BLaER1 (cell line): Measurements from ENCODE around the gene RGS12.

ENCODE experiments used
- H3K27ac ChIP-seq: shearing (Covaris generic); formaldehyde crosslinking; 2 replicates; pipeline ENCODE4 v1.8.1; 2022
- H3K27me3 ChIP-seq: shearing (Covaris generic); formaldehyde crosslinking; 2 replicates; pipeline ENCODE4 v1.8.1; 2022
- H3K36me3 ChIP-seq: shearing (Covaris generic); formaldehyde crosslinking; 2 replicates; pipeline ENCODE4 v1.8.1; 2022
- H3K4me1 ChIP-seq: shearing (Covaris generic); formaldehyde crosslinking; 2 replicates; pipeline ENCODE4 v1.8.1; 2022
- H3K4me2 ChIP-seq: shearing (Covaris generic); formaldehyde crosslinking; 2 replicates; pipeline ENCODE4 v1.8.1; 2022
- H3K4me3 ChIP-seq: shearing (Covaris generic); formaldehyde crosslinking; 2 replicates; pipeline ENCODE4 v1.8.1; 2022
- H3K9ac ChIP-seq: shearing (Covaris generic); formaldehyde crosslinking; 2 replicates; pipeline ENCODE4 v1.8.1; 2022
- H3K9me3 ChIP-seq: shearing (Covaris generic); formaldehyde crosslinking; 2 replicates; pipeline ENCODE4 v1.8.1; 2022
- H4K20me1 ChIP-seq: shearing (Covaris generic); formaldehyde crosslinking; 2 replicates; pipeline ENCODE4 v1.8.1; 2022
- Cebpa-rat ChIP-seq: shearing (Covaris generic); IDR thresholded peaks from 2 replicates; pipeline ENCODE4 v1.8.1; 2022

RGS12 gene, protein sequence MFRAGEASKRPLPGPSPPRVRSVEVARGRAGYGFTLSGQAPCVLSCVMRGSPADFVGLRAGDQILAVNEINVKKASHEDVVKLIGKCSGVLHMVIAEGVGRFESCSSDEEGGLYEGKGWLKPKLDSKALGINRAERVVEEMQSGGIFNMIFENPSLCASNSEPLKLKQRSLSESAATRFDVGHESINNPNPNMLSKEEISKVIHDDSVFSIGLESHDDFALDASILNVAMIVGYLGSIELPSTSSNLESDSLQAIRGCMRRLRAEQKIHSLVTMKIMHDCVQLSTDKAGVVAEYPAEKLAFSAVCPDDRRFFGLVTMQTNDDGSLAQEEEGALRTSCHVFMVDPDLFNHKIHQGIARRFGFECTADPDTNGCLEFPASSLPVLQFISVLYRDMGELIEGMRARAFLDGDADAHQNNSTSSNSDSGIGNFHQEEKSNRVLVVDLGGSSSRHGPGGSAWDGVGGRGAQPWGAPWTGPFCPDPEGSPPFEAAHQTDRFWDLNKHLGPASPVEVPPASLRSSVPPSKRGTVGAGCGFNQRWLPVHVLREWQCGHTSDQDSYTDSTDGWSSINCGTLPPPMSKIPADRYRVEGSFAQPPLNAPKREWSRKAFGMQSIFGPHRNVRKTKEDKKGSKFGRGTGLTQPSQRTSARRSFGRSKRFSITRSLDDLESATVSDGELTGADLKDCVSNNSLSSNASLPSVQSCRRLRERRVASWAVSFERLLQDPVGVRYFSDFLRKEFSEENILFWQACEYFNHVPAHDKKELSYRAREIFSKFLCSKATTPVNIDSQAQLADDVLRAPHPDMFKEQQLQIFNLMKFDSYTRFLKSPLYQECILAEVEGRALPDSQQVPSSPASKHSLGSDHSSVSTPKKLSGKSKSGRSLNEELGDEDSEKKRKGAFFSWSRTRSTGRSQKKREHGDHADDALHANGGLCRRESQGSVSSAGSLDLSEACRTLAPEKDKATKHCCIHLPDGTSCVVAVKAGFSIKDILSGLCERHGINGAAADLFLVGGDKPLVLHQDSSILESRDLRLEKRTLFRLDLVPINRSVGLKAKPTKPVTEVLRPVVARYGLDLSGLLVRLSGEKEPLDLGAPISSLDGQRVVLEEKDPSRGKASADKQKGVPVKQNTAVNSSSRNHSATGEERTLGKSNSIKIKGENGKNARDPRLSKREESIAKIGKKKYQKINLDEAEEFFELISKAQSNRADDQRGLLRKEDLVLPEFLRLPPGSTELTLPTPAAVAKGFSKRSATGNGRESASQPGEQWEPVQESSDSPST (N-terminal part only)

DNA sequence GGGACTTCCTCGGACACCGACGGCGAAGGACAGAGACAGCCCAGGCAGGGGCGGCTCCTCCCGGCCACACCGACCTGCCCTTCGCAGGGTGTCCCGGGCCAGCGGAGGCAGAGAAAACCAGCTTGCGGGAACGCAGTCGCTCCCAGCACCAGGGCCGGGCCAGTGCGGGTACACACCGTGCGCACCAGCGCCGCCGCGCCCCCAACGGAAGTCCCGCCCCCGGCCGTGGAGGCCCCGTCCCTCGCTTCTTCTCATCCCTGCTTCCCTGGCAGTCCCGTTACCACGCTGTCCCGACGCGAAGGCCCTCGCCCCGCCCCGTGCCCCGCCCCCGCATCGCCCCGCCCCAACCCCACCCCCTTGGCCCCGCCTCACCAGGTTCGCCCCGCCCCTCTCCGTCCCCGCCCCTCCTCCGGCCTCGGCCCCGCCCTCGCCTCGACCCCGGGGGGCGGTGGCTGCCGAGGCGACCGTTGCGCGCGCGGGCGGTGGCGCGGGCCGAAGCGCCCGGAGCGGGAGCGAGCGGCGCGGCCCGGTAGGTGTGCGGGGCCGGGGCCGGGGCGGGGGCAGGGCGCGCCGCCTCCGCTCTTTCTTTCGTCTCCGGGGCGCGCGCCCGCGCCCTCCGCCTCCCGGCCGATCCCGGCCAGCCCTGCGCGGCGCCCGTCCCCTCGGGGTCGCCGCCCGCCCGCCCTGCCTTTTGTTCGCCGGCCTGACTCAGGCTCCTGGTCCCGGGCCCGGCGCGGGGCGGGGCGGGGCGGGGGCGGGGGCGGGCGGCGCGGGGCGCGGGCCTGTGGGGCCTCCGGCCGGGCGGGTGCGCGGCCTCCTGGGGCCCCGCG, at the start of gene RGS12:
Gene RGS12, plus strand, starts transcription at position 451 of the 830 bp plus-strand sequence. CDS start 23,150 bp downstream, outside the sequence.
- Histone ChIP-seq H3K36me3 (peaks cover 21% of the 10 kb centered on the region), H3K9ac (peak within 1 kb of the TSS; percentile 99), H3K4me2 (peak within 1 kb of the TSS; percentile 98), H3K4me3 (peak within 1 kb of the TSS; percentile 96), H3K9me3 (peaks cover 20% of the 10 kb centered on the region), H3K27ac (peak within 1 kb of the TSS; percentile 99), H4K20me1 (peaks cover 54% of the 10 kb centered on the region), H3K4me1 (peaks cover 86% of the 10 kb centered on the region), H3K27me3 (no peaks in the 10 kb centered on the region)
- no peak for TF ChIP-seq Cebpa-rat

DNA sequence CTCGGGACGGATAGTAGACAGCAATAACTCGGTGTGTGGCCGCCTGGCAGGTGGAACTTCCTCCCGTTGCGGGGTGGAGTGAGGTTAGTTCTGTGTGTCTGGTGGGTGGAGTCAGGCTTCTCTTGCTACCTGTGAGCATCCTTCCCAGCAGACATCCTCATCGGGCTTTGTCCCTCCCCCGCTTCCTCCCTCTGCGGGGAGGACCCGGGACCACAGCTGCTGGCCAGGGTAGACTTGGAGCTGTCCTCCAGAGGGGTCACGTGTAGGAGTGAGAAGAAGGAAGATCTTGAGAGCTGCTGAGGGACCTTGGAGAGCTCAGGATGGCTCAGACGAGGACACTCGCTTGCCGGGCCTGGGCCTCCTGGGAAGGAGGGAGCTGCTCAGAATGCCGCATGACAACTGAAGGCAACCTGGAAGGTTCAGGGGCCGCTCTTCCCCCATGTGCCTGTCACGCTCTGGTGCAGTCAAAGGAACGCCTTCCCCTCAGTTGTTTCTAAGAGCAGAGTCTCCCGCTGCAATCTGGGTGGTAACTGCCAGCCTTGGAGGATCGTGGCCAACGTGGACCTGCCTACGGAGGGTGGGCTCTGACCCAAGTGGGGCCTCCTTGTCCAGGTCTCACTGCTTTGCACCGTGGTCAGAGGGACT, 49.6 kb upstream of the RGS12 start:
- Histone ChIP-seq H4K20me1 (peaks cover 11% of the 10 kb centered on the region; the same call in 1 of the 2 replicates), H3K36me3 (0 out of 2 replicates have a peak, but pooled peaks cover 28% of the 10 kb centered on the region), H3K9me3 (no peaks in the 10 kb centered on the region), H3K9ac (peak overlapping the region; percentile 6; the same call in 1 of the 2 replicates), H3K4me2 (peak overlapping the region; percentile 78), H3K27me3 (no peaks in the 10 kb centered on the region), H3K4me1 (peaks cover 91% of the 10 kb centered on the region), H3K27ac (peak overlapping the region; percentile 50), H3K4me3 (no peak overlapping the region)
- TF ChIP-seq Cebpa-rat: no peak

DNA sequence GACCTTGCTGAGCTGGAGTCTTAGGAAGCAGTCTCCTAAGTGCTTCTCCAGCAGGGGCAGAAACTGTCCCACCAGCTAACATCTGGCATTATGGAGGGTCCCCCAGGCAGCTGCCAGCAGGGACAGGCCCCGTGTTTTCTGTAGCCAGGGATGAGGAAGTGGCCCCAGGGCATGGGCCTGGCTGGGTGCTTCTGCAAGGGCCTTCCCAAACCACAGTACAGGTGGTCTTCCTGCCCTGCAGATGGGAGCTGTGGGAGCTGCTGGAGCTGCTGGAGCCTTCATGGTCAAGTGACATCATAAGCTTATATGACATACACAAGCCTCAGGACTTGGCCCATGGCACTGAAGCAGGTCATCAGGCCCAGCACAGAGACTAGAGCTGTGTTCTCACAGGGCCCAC, 48.8 kb upstream of the RGS12 start:
- H3K36me3 ChIP-seq: 0 out of 2 replicates have a peak, but pooled peaks cover 28% of the 10 kb centered on the region
- no peaks in the 10 kb centered on the region for H3K27me3 ChIP-seq
- H3K4me2 ChIP-seq: peak overlapping the region; percentile 78
- no peaks in the 10 kb centered on the region for H3K9me3 ChIP-seq
- TF ChIP-seq Cebpa-rat: no peak
- peaks cover 90% of the 10 kb centered on the region for H3K4me1 ChIP-seq
- H3K4me3 ChIP-seq: 0 out of 2 replicates have a peak overlapping the region, but pooled peaks have one; percentile 3
- H3K9ac ChIP-seq: peak overlapping the region; percentile 6; the same call in 1 of the 2 replicates
- peaks cover 11% of the 10 kb centered on the region; the same call in 1 of the 2 replicates for H4K20me1 ChIP-seq
- peak overlapping the region; percentile 50 for H3K27ac ChIP-seq

DNA sequence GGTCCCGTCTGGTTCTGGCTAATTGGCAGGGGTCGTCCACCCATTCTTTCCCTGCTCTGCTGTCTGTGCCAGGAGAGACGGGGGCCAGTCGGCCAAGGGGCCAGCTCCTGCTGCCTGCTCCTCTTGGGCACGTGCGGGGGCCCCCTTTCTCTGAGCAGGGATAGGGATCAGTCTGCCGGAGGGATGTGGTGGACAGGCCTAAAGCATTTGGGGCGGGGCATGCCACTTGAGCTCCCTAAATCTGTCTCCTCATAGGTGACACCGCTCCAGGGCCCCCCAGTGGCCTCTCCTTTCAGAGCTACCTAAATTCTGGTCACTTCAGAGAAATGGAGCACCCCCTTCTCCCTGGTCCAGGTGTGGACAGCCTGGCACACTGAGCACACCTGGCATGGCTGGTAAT, 48.1 kb upstream of the RGS12 start:
- peaks cover 11% of the 10 kb centered on the region; the same call in 1 of the 2 replicates for H4K20me1 ChIP-seq
- peaks cover 87% of the 10 kb centered on the region for H3K4me1 ChIP-seq
- no peaks in the 10 kb centered on the region for H3K9me3 ChIP-seq
- no peak overlapping the region for H3K4me3 ChIP-seq
- no peak for TF ChIP-seq Cebpa-rat
- H3K27me3 ChIP-seq: no peaks in the 10 kb centered on the region
- no peak overlapping the region for H3K9ac ChIP-seq
- 0 out of 2 replicates have a peak, but pooled peaks cover 28% of the 10 kb centered on the region for H3K36me3 ChIP-seq
- H3K27ac ChIP-seq: peak overlapping the region; percentile 50
- peak overlapping the region; percentile 78 for H3K4me2 ChIP-seq

DNA sequence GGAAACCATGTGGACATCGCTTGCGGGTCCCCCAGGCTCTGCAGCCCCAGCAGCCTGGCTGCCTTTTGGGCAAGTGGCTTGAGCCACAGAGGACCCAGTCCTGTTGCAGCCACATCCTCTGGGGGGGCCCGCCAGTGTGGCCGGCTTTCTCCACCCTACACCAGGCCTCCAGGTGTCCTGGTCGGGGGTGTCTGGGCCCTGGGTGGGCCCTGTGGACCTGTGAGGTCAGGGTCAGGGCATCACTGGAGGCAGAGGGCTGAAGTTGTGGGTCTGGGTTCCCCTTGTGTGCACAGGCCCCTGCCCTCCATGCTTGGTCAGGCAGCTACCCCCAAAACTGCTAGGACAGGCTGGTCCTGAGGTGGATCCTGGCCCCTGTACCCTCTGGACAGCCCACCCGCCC, 47.1 kb upstream of the RGS12 start:
- no peak for TF ChIP-seq Cebpa-rat
- Histone ChIP-seq H3K4me2 (peak overlapping the region; percentile 78), H3K27ac (peak overlapping the region; percentile 50), H4K20me1 (peaks cover 11% of the 10 kb centered on the region; the same call in 1 of the 2 replicates), H3K9me3 (no peaks in the 10 kb centered on the region), H3K4me1 (peaks cover 85% of the 10 kb centered on the region), H3K27me3 (no peaks in the 10 kb centered on the region), H3K9ac (peak overlapping the region; percentile 19; the same call in 1 of the 2 replicates), H3K4me3 (no peak overlapping the region), H3K36me3 (0 out of 2 replicates have a peak, but pooled peaks cover 20% of the 10 kb centered on the region)

DNA sequence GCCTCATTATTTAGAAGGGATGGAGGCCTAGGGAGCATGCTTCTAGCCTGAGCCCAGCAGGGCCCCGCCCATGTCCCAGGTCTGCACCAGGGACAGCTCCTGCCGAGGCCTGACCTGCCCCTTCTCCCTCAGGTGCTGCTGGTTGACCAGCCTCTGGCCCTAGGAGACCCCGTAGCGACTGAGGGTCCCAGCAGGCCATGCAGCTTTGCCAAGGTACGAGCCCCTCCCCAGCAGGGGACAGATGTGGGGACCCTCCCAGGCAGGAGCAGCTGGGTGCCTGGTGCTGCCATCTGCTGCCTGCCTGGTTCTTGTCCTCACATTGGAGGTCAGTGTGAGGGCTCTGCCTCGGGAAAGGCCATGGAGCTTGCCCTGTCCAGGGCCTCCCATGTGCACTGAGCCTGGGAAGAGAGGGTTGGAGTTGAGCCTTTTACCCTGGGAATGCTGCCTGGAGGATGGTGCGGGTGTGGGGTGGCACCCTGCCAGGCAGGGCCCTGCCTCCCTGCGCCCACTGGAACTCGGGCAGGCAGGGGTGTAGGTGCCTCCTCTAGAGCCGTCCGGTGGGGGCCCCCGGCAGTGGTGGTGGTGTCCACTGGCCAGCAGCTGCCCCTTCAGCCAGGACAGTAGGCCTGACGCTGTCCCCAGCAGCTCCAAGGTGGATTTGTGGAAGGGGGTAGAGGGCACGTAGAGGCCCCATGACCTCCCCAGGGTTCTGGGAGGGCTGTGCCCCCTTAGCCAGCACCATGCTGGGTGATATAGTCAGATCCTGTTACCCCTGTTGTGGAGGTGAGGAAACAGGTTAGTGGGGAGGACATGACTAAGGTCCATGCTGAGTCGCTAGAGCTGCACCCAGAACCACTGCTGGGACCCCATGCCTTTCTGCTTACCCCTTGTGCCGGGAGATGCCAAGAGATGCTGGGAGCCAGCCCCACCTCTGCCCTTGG, 46.1 kb upstream of the RGS12 start:
- no peaks in the 10 kb centered on the region for H3K9me3 ChIP-seq
- peak overlapping the region; percentile 78 for H3K4me2 ChIP-seq
- 0 out of 2 replicates have a peak overlapping the region, but pooled peaks have one; percentile 19 for H3K9ac ChIP-seq
- peak overlapping the region; percentile 50 for H3K27ac ChIP-seq
- peaks cover 85% of the 10 kb centered on the region for H3K4me1 ChIP-seq
- H3K36me3 ChIP-seq: 0 out of 2 replicates have a peak, but pooled peaks cover 9% of the 10 kb centered on the region
- no peak overlapping the region for H3K4me3 ChIP-seq
- no peaks in the 10 kb centered on the region for H3K27me3 ChIP-seq
- H4K20me1 ChIP-seq: peaks cover 11% of the 10 kb centered on the region; the same call in 1 of the 2 replicates
- no peak for TF ChIP-seq Cebpa-rat

DNA sequence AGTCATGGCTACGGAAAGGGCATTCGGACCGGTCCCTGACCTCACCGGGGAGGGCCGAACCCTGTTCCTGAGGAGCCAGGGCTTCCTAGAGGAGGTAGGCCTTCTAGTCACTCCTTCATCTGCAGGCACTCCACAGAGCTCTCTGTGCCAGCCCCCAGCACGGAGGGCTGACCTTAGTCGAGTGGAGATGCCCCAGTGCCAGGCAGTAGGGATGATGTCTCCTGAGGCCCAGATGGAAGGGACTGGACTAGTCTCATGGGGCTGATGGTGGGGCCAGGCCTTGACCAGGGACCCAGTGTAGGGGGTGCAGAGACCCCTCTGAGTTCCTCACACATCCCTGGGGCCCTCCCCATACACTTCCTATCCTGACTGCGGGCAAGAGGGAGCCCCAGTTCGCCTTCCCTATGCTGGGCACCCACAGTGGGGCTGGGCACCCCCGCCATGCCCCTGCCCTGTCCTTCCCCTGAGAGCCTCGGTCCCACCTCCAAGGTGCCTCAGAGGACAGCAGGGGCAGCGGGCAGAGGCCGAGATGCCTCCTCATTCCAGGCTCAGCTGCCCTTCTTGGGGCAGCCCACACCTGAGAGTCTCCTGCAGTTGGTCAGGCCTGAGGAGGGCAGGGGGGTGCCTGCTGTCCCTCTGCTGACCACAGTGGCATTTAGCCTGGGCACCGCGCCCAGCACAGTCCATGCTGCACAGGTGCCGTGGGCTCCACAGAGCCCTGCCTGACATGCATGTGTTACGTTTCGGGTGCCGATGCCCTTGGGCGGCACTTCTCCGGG, 45.2 kb upstream of the RGS12 start:
- 0 out of 2 replicates have a peak, but pooled peaks cover under 1% of the 10 kb centered on the region for H3K36me3 ChIP-seq
- no peak overlapping the region for H3K9ac ChIP-seq
- TF ChIP-seq Cebpa-rat: no peak
- H3K27ac ChIP-seq: peak overlapping the region; percentile 50
- H3K4me1 ChIP-seq: peaks cover 83% of the 10 kb centered on the region
- peaks cover 11% of the 10 kb centered on the region; the same call in 1 of the 2 replicates for H4K20me1 ChIP-seq
- H3K4me3 ChIP-seq: no peak overlapping the region
- no peak overlapping the region for H3K4me2 ChIP-seq
- H3K9me3 ChIP-seq: no peaks in the 10 kb centered on the region
- no peaks in the 10 kb centered on the region for H3K27me3 ChIP-seq
